A673 (cell line): ENCODE results near the gene MCF2L2. TPM values are rescaled to one million over a fixed set of nuclear protein-coding genes. Genes with fewer than 3 reads are reported as not detected.
A peak's percentile ranks its signal among the peaks of the same experiment; 100 is the strongest.

Experiments used
- BruUV-seq: library from RNA; stranded (reverse); fragments of 400-500 nt; replicated peaks from 2 replicates; lab custom pipeline; 2021; lab: Mats Ljungman, UMichigan
- CTCF ChIA-PET: fragments of 300-600 bp; sonication (Branson Sonifier 250); formaldehyde crosslinking; loops from one replicate; lab custom pipeline; 2022; ENCODE audit warnings: antibody characterized with exemption; lab: Charles Lee
- POLR2A ChIA-PET: fragments of 300-600 bp; sonication (Branson Sonifier 250); formaldehyde crosslinking; loops from one replicate; lab custom pipeline; 2022; ENCODE audit warnings: antibody characterized with exemption; ENCODE audit not compliant: low non-redundant PET; lab: Charles Lee
- DNase-seq: peaks from one replicate; pipeline ENCODE4 v3.0.0-alpha.2; 2015; ENCODE audit warnings: low spot score
- H3K27ac ChIP-seq: fragments of 200-600 bp; sonication (generic); 2 replicates; pipeline ENCODE4 v1.5.1; 2016; ENCODE audit warnings: mixed run types, low read depth, mild to moderate bottlenecking, mixed read lengths, antibody characterized with exemption, low read length; ENCODE audit not compliant: poor library complexity, severe bottlenecking
- H3K27me3 ChIP-seq: fragments of 200-600 bp; sonication (generic); replicated peaks from 2 replicates; pipeline ENCODE4 v1.6.1; 2017; ENCODE audit warnings: mixed run types, low read depth, mild to moderate bottlenecking, mixed read lengths, antibody characterized with exemption, low read length; ENCODE audit not compliant: insufficient read depth, poor library complexity
- H3K36me3 ChIP-seq: fragments of 200-600 bp; sonication (generic); 2 replicates; pipeline ENCODE4 v1.6.1; 2016; ENCODE audit warnings: mixed run types, mild to moderate bottlenecking, mixed read lengths, antibody characterized with exemption, low read length; ENCODE audit not compliant: insufficient read depth, poor library complexity, severe bottlenecking
- H3K4me1 ChIP-seq: fragments of 200-600 bp; sonication (generic); 2 replicates; pipeline ENCODE4 v1.6.1; 2017; ENCODE audit warnings: mixed run types, mild to moderate bottlenecking, mixed read lengths, antibody characterized with exemption, low read length; ENCODE audit not compliant: insufficient read depth, poor library complexity, severe bottlenecking
- H3K4me3 ChIP-seq: fragments of 200-600 bp; sonication (generic); 2 replicates; pipeline ENCODE4 v1.5.1; 2016; ENCODE audit warnings: low read depth, mixed run types, mild to moderate bottlenecking, mixed read lengths, low read length; ENCODE audit not compliant: poor library complexity, severe bottlenecking
- H3K9me3 ChIP-seq: fragments of 200-600 bp; sonication (generic); 2 replicates; pipeline ENCODE4 v1.6.1; 2016; ENCODE audit warnings: mixed run types, low read depth, mild to moderate bottlenecking, mixed read lengths, antibody characterized with exemption, low read length; ENCODE audit not compliant: poor library complexity, severe bottlenecking
- CTCF ChIP-seq: fragments of 300-800, 200-600 bp; sonication (generic); conservative IDR thresholded peaks from 2 replicates; pipeline ENCODE4 v1.5.1; 2017; ENCODE audit warnings: low read depth, mild to moderate bottlenecking, antibody characterized with exemption, low read length, moderate library complexity, mixed read lengths
- EZH2 ChIP-seq: fragments of 200-600 bp; sonication (generic); IDR thresholded peaks from 2 replicates; pipeline ENCODE4 v1.6.1; 2017; ENCODE audit warnings: borderline replicate concordance, low read depth, mild to moderate bottlenecking, mixed read lengths, antibody characterized with exemption, low read length; ENCODE audit not compliant: poor library complexity, severe bottlenecking
- intact Hi-C: fragments of 100-400 bp; cut with micrococcal nuclease; formaldehyde crosslinking; loops from one replicate; pipeline ENCODE4 v1.10.0; 2022; ENCODE audit not compliant: unreplicated experiment
- total RNA-seq: library from RNA; stranded (reverse); gene quantifications from 2 replicates; pipeline ENCODE4 v1.2.3, GENCODE V29; 2021

Gene MCF2L2
- total RNA-seq, 1 experiment from 2014 or later = not detected

- Histone ChIP-seq H3K4me3 (no peak overlapping the region), H3K27me3 (no peaks in the 10 kb centered on the region), H3K9me3 (no peaks in the 10 kb centered on the region), H3K36me3 (no peaks in the 10 kb centered on the region), H3K4me1 (peaks cover 6% of the 10 kb centered on the region), H3K27ac (no peak overlapping the region)
- BruUV-seq = no TSS peak
- DNase-seq = peak; percentile 45
- TF ChIP-seq EZH2 = no peak
- peak; percentile 52 for TF ChIP-seq CTCF
- intact Hi-C loops = loop anchor here (10.0 kb wide), 1 partner anchor 474 kb away; no protein-coding TSS in a partner anchor
- CTCF ChIA-PET = interaction anchor here (0.6 to 1.9 kb wide), 3 partner anchors 19 to 197 kb away, joined by 4 to 5 read pairs (median 5); no protein-coding TSS in a partner anchor
- POLR2A ChIA-PET = no interaction called here
These were observed 239.4 kb downstream of the MCF2L2 start for GRCh38 chr3:183188895-183189462.

GRCh38 chr3:183185696-183186095 lies 242.7 kb downstream of the MCF2L2 start:
- no peak for TF ChIP-seq CTCF
- no peak for TF ChIP-seq EZH2
- CTCF ChIA-PET = interaction anchor here (2.6 kb wide), 1 partner anchor 197 kb away, joined by 69 read pairs; no protein-coding TSS in a partner anchor
- no TSS peak for BruUV-seq
- Histone ChIP-seq H3K27me3 (no peaks in the 10 kb centered on the region), H3K9me3 (no peaks in the 10 kb centered on the region), H3K27ac (no peak overlapping the region), H3K36me3 (no peaks in the 10 kb centered on the region), H3K4me1 (peaks cover 6% of the 10 kb centered on the region), H3K4me3 (no peak overlapping the region)
- DNase-seq = peak; percentile 67
- POLR2A ChIA-PET = no interaction called here
- intact Hi-C loops = loop anchor here (10.0 kb wide), 1 partner anchor 471 kb away; no protein-coding TSS in a partner anchor

- ChIA-PET CTCF (no interaction called here), POLR2A (no interaction called here)
- H3K27ac ChIP-seq = no peak overlapping the region
- peaks cover 6% of the 10 kb centered on the region for H3K4me1 ChIP-seq
- intact Hi-C loops = loop anchor here (5.0 to 10.0 kb wide), 2 partner anchors 61 to 468 kb away; no protein-coding TSS in a partner anchor
- no peak for TF ChIP-seq CTCF
- no peak for TF ChIP-seq EZH2
- no peaks in the 10 kb centered on the region for H3K36me3 ChIP-seq
- DNase-seq = no peak
- H3K9me3 ChIP-seq = no peaks in the 10 kb centered on the region
- BruUV-seq = no TSS peak
- peaks cover 2% of the 10 kb centered on the region for H3K27me3 ChIP-seq
- no peak overlapping the region for H3K4me3 ChIP-seq
These were observed 245.4 kb downstream of the MCF2L2 start for GRCh38 chr3:183182732-183183610.
